IMR-90 (cell line): ENCODE data around the gene RAD51B. TPM values are rescaled to one million over a fixed set of nuclear protein-coding genes. Genes with fewer than 3 reads are reported as not detected.

Experiments used
- ATAC-seq: fragments of 200-7000 bp; cut with Tn5 transposase; 2 replicates; pipeline ENCODE4 v1.9.1; 2020; ENCODE audit warnings: low read depth, mild to moderate bottlenecking, moderate library complexity
- BruUV-seq: library from RNA; stranded (reverse); fragments of 400-500 nt; replicated peaks from 2 replicates; lab custom pipeline; 2021; lab: Mats Ljungman, UMichigan
- CTCF ChIA-PET: fragments of 300-600 bp; formaldehyde crosslinking; extraction: SDS; loops from one replicate; lab custom pipeline; 2021; ENCODE audit warnings: antibody characterized with exemption; lab: Yijun Ruan, JAX
- POLR2A ChIA-PET: fragments of 300-600 bp; sonication (Branson Sonifier 250); formaldehyde crosslinking; loops from one replicate; lab custom pipeline; 2022; ENCODE audit warnings: antibody characterized with exemption; ENCODE audit not compliant: unreplicated experiment; lab: Charles Lee
- DNase-seq: peaks from one replicate; pipeline ENCODE4 v3.0.0; 2013
- H2AFZ ChIP-seq: replicated peaks from 2 replicates; pipeline ENCODE3; 2013; ENCODE audit warnings: low read length, mild to moderate bottlenecking; ENCODE audit not compliant: poor library complexity
- H2AK5ac ChIP-seq: 2 replicates; pipeline ENCODE4 v1.6.1; 2013; ENCODE audit warnings: low read depth, low read length, inconsistent platforms
- H2AK9ac ChIP-seq: replicated peaks from 2 replicates; pipeline ENCODE3; 2013; ENCODE audit warnings: mild to moderate bottlenecking, low read depth, low read length, moderate library complexity; ENCODE audit not compliant: poor library complexity
- H2BK120ac ChIP-seq: 2 replicates; pipeline ENCODE4 v1.6.1; 2013; ENCODE audit warnings: low read depth, low read length, inconsistent platforms
- H2BK15ac ChIP-seq: 3 replicates; pipeline ENCODE4 v1.6.1; 2013; ENCODE audit warnings: low read depth, low read length, inconsistent platforms
- H2BK20ac ChIP-seq: 2 replicates; pipeline ENCODE4 v1.6.1; 2013; ENCODE audit warnings: low read depth, mild to moderate bottlenecking, inconsistent platforms, low read length, moderate library complexity
- H2BK5ac ChIP-seq: 2 replicates; pipeline ENCODE4 v1.6.1; 2013; ENCODE audit warnings: mild to moderate bottlenecking, low read depth, low read length, inconsistent platforms; ENCODE audit not compliant: poor library complexity, severe bottlenecking
- H3K14ac ChIP-seq: replicated peaks from 2 replicates; pipeline ENCODE4 v1.6.1; 2013; ENCODE audit warnings: low read depth, low read length, inconsistent platforms
- H3K18ac ChIP-seq: 2 replicates; pipeline ENCODE4 v1.6.1; 2013; ENCODE audit warnings: low read depth, low read length, control low read depth
- H3K23ac ChIP-seq: 2 replicates; pipeline ENCODE4 v1.6.1; 2013; ENCODE audit warnings: low read depth, low read length, inconsistent platforms
- H3K27ac ChIP-seq: 2 replicates; pipeline ENCODE4 v1.5.1; 2013; ENCODE audit warnings: mild to moderate bottlenecking, control low read depth, low read length; ENCODE audit not compliant: insufficient read depth
- H3K27me3 ChIP-seq: 2 replicates; pipeline ENCODE4 v1.6.1; 2013; ENCODE audit warnings: low read length; ENCODE audit not compliant: control insufficient read depth, insufficient read depth
- H3K36me3 ChIP-seq: 2 replicates; pipeline ENCODE4 v1.6.1; 2013; ENCODE audit warnings: low read length, mixed read lengths; ENCODE audit not compliant: control insufficient read depth, insufficient read depth
- H3K4ac ChIP-seq: 2 replicates; pipeline ENCODE4 v1.6.1; 2013; ENCODE audit warnings: low read depth, low read length, inconsistent platforms
- H3K4me1 ChIP-seq: 2 replicates; pipeline ENCODE4 v1.6.1; 2013; ENCODE audit warnings: low read length, mixed read lengths; ENCODE audit not compliant: control insufficient read depth, insufficient read depth
- H3K4me2 ChIP-seq: 2 replicates; pipeline ENCODE4 v1.6.1; 2013; ENCODE audit warnings: low read depth, mild to moderate bottlenecking, control low read depth, low read length, moderate library complexity
- H3K4me3 ChIP-seq: 2 replicates; pipeline ENCODE4 v1.5.1; 2013; ENCODE audit warnings: low read depth, mild to moderate bottlenecking, control low read depth, low read length, moderate library complexity; ENCODE audit not compliant: insufficient read depth
- H3K56ac ChIP-seq: 2 replicates; pipeline ENCODE4 v1.6.1; 2013; ENCODE audit warnings: low read length, inconsistent platforms; ENCODE audit not compliant: insufficient read depth; ENCODE audit errors: extremely low read depth
- H3K79me1 ChIP-seq, 2 experiments: 2 replicates each; pipeline ENCODE4 v1.6.1; 2013; ENCODE audit warnings: low read length in 2 of 2, inconsistent platforms in 1 of 2, low read depth in 1 of 2
- H3K9ac ChIP-seq: 2 replicates; pipeline ENCODE4 v1.6.1; 2013; ENCODE audit warnings: low read depth, low read length, control low read depth
- H3K9me1 ChIP-seq: 2 replicates; pipeline ENCODE4 v1.6.1; 2013; ENCODE audit warnings: low read length, inconsistent platforms; ENCODE audit not compliant: insufficient read depth
- H3K9me3 ChIP-seq: 2 replicates; pipeline ENCODE4 v1.6.1; 2013; ENCODE audit warnings: low read length; ENCODE audit not compliant: control insufficient read depth, insufficient read depth
- H4K20me1 ChIP-seq: 2 replicates; pipeline ENCODE4 v1.6.1; 2013; ENCODE audit warnings: low read length, inconsistent platforms; ENCODE audit not compliant: insufficient read depth
- H4K5ac ChIP-seq: 2 replicates; pipeline ENCODE4 v1.6.1; 2013; ENCODE audit warnings: mild to moderate bottlenecking, low read depth, low read length, control low read depth
- H4K8ac ChIP-seq, 2 experiments: 2 replicates each; pipeline ENCODE4 v1.6.1; 2013; ENCODE audit warnings: low read depth in 2 of 2, low read length in 2 of 2, control low read depth in 1 of 2, inconsistent platforms in 1 of 2
- H4K91ac ChIP-seq: 2 replicates; pipeline ENCODE4 v1.6.1; 2013; ENCODE audit warnings: low read depth, low read length, inconsistent platforms; ENCODE audit not compliant: insufficient read depth
- BHLHE40 ChIP-seq: fragments of 150-350 bp; IDR thresholded peaks from 2 replicates; pipeline ENCODE4 v1.6.1; 2016; ENCODE audit warnings: mild to moderate bottlenecking, low read depth, low read length
- FOS ChIP-seq: fragments of 150-350 bp; IDR thresholded peaks from 2 replicates; pipeline ENCODE4 v1.6.1; 2016; ENCODE audit warnings: low read depth, low read length
- MAFK ChIP-seq: IDR thresholded peaks from 2 replicates; pipeline ENCODE4 v1.6.1; 2012; ENCODE audit warnings: low read depth, low read length, improper control_type of control experiment
- NFE2L2 ChIP-seq: fragments of 150-350 bp; IDR thresholded peaks from 2 replicates; pipeline ENCODE4 v1.6.1; 2016; ENCODE audit warnings: low read depth, mild to moderate bottlenecking, low read length
- POLR2A ChIP-seq: IDR thresholded peaks from 2 replicates; pipeline ENCODE4 v1.6.1; 2012; ENCODE audit warnings: mild to moderate bottlenecking, low read depth, low read length
- RAD21 ChIP-seq: IDR thresholded peaks from 2 replicates; pipeline ENCODE4 v1.6.1; 2012; ENCODE audit warnings: low read length, improper control_type of control experiment
- WGBS, 2 experiments: methylation state at CpG; one replicate each; pipeline versions ENCODE4 v1.1.5 to v1.1.7; 2013; ENCODE audit warnings: missing lambda C conversion rate in 2 of 2; ENCODE audit not compliant: insufficient read length in 1 of 2; ENCODE audit errors: extremely low coverage in 2 of 2; 5-methylcytosine and 5-hydroxymethylcytosine counted together
- dilution Hi-C: fragments of 300-500 bp; cut with HindIII; formaldehyde crosslinking; loops from one replicate; pipeline ENCODE4 v1.14.3; 2018; ENCODE audit warnings: low sequenced_read_pairs; ENCODE audit not compliant: unreplicated experiment
- in situ Hi-C: fragments of 300-500 bp; cut with MboI; formaldehyde crosslinking; loops from 3 replicates; pipeline ENCODE4 v1.14.3; 2019; ENCODE audit warnings: low sequenced_read_pairs, inconsistent platforms, mixed read lengths
- intact Hi-C: fragments of 100-400 bp; cut with micrococcal nuclease; formaldehyde crosslinking; loops from 2 replicates; pipeline ENCODE4 v1.10.0; 2022
- polyA plus RNA-seq, 3 experiments: library from polyadenylated mRNA; depleted of rRNA; stranded (reverse); fragments of >200 nt; gene quantifications; 2 replicates each; pipeline ENCODE4 v1.2.3, GENCODE V29; 2012; ENCODE audit warnings: low replicate concordance in 1 of 3
- total RNA-seq: library from RNA; depleted of rRNA; stranded (reverse); fragments of >200 nt; gene quantifications from 2 replicates; pipeline ENCODE4 v1.2.3, GENCODE V29; 2012
- TF ChIP-seq, protein P1 (sequence below): fragments of 150-350 bp; IDR thresholded peaks from 2 replicates; pipeline ENCODE4 v1.6.1; 2017; ENCODE audit warnings: mild to moderate bottlenecking, antibody characterized with exemption, low read length, low read depth
- TF ChIP-seq, protein P2 (sequence below): conservative IDR thresholded peaks from 2 replicates; pipeline ENCODE4 v1.5.1; 2012; ENCODE audit warnings: mild to moderate bottlenecking, low read depth, low read length, improper control_type of control experiment

The RAD51B gene
- total and polyA plus RNA-seq, 2 of the 4 experiments (the other 2 are of a cell fraction), result 5.1 to 18.8 TPM

DNA sequence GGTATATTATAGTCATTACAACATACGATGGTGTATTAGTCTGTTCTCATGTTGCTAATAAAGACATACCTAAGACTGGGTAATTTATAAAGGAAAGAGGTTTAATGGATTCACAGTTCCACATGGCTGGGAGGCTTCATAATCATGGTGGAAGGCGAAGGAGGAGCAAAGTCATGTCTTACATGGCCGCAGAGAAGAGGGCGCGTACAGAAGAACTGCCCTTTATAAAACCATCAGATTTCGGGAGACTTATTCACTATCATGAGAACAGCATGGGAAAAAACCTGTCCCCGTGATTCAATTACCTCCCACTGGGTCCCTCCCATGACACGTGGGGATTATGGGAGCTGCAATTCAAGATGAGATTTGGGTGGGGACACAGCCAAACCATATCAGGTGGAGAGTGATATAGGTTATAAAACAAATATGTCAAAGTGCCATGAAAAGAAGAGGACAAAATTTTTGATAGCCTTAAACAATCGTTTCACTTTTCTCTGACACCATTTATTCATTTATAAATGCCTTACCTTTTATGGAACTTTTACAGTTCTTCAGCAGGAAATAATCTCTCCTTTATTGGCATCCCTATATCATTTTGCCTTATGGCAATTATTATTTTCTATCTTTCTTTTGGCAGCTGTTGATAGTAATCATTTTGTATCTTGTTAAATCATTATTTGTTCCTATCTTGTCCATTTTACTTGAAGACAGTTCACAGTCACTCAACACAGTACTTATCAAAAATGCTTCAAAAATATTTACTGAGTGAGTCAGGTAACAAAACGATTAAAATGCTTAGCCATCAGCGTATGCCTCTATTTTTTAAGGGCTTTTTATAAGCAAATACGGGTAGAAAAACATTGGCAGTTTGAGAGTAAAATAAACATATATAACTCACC is 196.0 kb downstream of the RAD51B start:
- dilution Hi-C loops (no loop called here), in situ Hi-C loops (no loop called here), intact Hi-C loops (no loop called here)
- Histone ChIP-seq H2BK120ac (no peak overlapping the region), H2AK9ac (no peak overlapping the region), H3K4me3 (no peak overlapping the region), H2AK5ac (no peak overlapping the region; the same call in 1 of the 2 replicates), H3K79me1 (no peaks in the 10 kb centered on the region), H3K14ac (no peak overlapping the region), H2BK15ac (0 out of 3 replicates have a peak overlapping the region, but pooled peaks have one; percentile 18), H3K4me2 (no peak overlapping the region), H4K8ac (no peak overlapping the region), H3K18ac (no peak overlapping the region), H3K9ac (no peak overlapping the region), H3K27me3 (no peaks in the 10 kb centered on the region), H2AFZ (no peak overlapping the region), H3K9me1 (0 out of 2 replicates have a peak, but pooled peaks cover 5% of the 10 kb centered on the region), H4K20me1 (no peaks in the 10 kb centered on the region), H3K4me1 (peaks cover 5% of the 10 kb centered on the region; the same call in 1 of the 2 replicates), H3K4ac (no peak overlapping the region), H2BK20ac (no peak overlapping the region), H2BK5ac (peak overlapping the region; percentile 44), H3K23ac (no peak overlapping the region), H3K36me3 (no peaks in the 10 kb centered on the region), H3K56ac (0 out of 2 replicates have a peak overlapping the region, but pooled peaks have one; percentile 51), H4K91ac (no peak overlapping the region), H3K27ac (no peak overlapping the region), H3K9me3 (no peaks in the 10 kb centered on the region), H4K5ac (no peak overlapping the region)
- DNase-seq, result peak; percentile 40
- 100% methylated on average over 2 of the region's 12 CpGs; no CpG with 5 or more reads in 1 of the 2 experiments for WGBS, 2 experiments
- POLR2A ChIA-PET, result no interaction called here
- BruUV-seq, result no TSS peak
- no peak for TF ChIP-seq BHLHE40
- TF ChIP-seq, protein P1, sequence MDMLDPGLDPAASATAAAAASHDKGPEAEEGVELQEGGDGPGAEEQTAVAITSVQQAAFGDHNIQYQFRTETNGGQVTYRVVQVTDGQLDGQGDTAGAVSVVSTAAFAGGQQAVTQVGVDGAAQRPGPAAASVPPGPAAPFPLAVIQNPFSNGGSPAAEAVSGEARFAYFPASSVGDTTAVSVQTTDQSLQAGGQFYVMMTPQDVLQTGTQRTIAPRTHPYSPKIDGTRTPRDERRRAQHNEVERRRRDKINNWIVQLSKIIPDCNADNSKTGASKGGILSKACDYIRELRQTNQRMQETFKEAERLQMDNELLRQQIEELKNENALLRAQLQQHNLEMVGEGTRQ, result no peak
- TF ChIP-seq POLR2A, result no peak
- no peak for TF ChIP-seq FOS
- TF ChIP-seq MAFK, result no peak
- no peak for TF ChIP-seq NFE2L2
- TF ChIP-seq, protein P2, sequence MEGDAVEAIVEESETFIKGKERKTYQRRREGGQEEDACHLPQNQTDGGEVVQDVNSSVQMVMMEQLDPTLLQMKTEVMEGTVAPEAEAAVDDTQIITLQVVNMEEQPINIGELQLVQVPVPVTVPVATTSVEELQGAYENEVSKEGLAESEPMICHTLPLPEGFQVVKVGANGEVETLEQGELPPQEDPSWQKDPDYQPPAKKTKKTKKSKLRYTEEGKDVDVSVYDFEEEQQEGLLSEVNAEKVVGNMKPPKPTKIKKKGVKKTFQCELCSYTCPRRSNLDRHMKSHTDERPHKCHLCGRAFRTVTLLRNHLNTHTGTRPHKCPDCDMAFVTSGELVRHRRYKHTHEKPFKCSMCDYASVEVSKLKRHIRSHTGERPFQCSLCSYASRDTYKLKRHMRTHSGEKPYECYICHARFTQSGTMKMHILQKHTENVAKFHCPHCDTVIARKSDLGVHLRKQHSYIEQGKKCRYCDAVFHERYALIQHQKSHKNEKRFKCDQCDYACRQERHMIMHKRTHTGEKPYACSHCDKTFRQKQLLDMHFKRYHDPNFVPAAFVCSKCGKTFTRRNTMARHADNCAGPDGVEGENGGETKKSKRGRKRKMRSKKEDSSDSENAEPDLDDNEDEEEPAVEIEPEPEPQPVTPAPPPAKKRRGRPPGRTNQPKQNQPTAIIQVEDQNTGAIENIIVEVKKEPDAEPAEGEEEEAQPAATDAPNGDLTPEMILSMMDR, result no peak
- no peak for TF ChIP-seq RAD21
- peak; percentile 41 for ATAC-seq
- CTCF ChIA-PET, result interaction anchor here (0.6 kb wide), 1 partner anchor 1001 kb away, joined by 3 read pairs; no protein-coding TSS in a partner anchor
